Measurements from ENCODE around the gene AGPAT3. TPM values are rescaled to one million over a fixed set of nuclear protein-coding genes. Genes with fewer than 3 reads are reported as not detected.

The AGPAT3 gene
- total RNA-seq, 4 donors from 2014 or later = 31.7 to 35.7 (median 33.0) TPM

GRCh38 chr21:43919283-43919682, 54.3 kb downstream of the AGPAT3 start:
- TF ChIP-seq POLR2A (IDR thresholded peaks at IDR 0.05) (no peak), CTCF (IDR thresholded peaks at IDR 0.05) (no peak)
- H3K36me3 ChIP-seq = peaks cover 0 to 6% (median 0%) of the 10 kb centered on the region in 3 donors
- intact Hi-C loops (cut with DNase I) = no loop called here

DNA sequence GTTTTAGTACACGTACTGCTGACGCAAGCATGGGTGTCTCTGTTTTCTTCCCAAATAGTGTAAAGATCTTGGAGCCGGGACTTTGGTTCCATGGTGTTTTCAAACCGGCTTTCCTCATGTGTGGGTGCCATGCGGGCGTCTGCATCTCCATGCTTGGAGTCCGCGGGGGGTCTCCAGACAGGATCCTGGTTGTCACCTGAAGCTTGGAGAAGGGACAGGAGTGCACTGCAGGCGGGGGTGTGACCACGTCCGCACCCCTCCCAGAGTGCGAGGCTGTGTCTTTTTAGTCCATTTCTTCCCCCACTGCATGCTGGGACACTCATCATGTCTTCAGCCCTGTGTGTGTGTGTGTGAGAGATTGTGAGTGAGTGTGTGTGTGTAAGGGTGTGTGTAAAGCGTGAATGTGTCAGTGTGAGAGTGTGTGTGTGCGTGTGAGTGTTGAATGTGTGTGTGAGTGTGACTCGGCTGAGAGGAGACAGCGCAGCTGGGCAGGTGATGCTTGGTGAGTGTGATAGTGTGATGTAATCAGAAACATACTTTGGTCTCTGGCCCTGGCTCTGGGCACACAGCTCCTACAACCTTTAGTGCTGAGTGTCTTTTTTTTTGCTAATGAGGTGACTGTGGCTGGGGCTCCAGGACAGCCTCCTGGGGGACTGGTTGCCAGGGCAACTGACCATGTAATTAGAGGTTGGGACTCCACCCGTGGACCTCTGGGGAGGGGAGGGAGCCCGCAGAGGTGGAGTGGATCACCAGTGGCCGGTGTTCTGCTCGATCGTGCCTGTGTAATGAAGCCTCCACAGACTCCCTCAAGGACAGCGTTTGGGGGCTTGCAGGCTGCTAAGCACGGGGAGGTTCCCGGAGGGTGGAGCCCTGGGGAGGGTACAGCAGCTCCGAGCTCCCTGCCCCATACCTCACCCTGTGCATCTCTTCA, 55.1 kb downstream of the AGPAT3 start:
- no peak for DNase-seq
- intact Hi-C loops (cut with DNase I) = no loop called here
- Histone ChIP-seq H3K9me3 (no peaks in the 10 kb centered on the region), H3K4me3 (no peak overlapping the region), H3K36me3 (peaks cover 0 to 14% (median 0%) of the 10 kb centered on the region in 3 donors), H3K27me3 (no peaks in the 10 kb centered on the region), H3K4me1 (peaks cover 16 to 74% (median 32%) of the 10 kb centered on the region in 3 donors), H3K27ac (no peak overlapping the region)
- WGBS, 2 donors = 96 to 97% methylated on average over 13 to 14 of the region's 25 CpGs
- TF ChIP-seq POLR2A (IDR thresholded peaks at IDR 0.05) (no peak), CTCF (IDR thresholded peaks at IDR 0.05) (no peak)

More at GRCh38 chr21:43919283-43919682, 54.3 kb downstream of the AGPAT3 start:
- Histone ChIP-seq H3K4me3 (no peak overlapping the region), H3K4me1 (peaks cover 7 to 66% (median 23%) of the 10 kb centered on the region in 3 donors), H3K27ac (no peak overlapping the region), H3K27me3 (no peaks in the 10 kb centered on the region), H3K9me3 (no peaks in the 10 kb centered on the region)
- WGBS, 2 donors = 96 to 100% methylated on average over 7 of the region's 7 CpGs
- DNase-seq = no peak

- Histone ChIP-seq H3K27ac (no peak overlapping the region), H3K9me3 (no peaks in the 10 kb centered on the region), H3K4me3 (no peak overlapping the region), H3K4me1 (peaks cover 21 to 76% (median 37%) of the 10 kb centered on the region in 3 donors), H3K36me3 (peaks cover 0 to 26% (median 0%) of the 10 kb centered on the region in 3 donors), H3K27me3 (no peaks in the 10 kb centered on the region)
- TF ChIP-seq CTCF (IDR thresholded peaks at IDR 0.05) = no peak
- TF ChIP-seq POLR2A (IDR thresholded peaks at IDR 0.05) = no peak
- WGBS, 2 donors = 78 to 90% methylated on average over 10 of the region's 10 CpGs
- no peak for DNase-seq
- intact Hi-C loops (cut with DNase I) = no loop called here
Observed at GRCh38 chr21:43921571-43921978, 56.6 kb downstream of the AGPAT3 start.

DNA sequence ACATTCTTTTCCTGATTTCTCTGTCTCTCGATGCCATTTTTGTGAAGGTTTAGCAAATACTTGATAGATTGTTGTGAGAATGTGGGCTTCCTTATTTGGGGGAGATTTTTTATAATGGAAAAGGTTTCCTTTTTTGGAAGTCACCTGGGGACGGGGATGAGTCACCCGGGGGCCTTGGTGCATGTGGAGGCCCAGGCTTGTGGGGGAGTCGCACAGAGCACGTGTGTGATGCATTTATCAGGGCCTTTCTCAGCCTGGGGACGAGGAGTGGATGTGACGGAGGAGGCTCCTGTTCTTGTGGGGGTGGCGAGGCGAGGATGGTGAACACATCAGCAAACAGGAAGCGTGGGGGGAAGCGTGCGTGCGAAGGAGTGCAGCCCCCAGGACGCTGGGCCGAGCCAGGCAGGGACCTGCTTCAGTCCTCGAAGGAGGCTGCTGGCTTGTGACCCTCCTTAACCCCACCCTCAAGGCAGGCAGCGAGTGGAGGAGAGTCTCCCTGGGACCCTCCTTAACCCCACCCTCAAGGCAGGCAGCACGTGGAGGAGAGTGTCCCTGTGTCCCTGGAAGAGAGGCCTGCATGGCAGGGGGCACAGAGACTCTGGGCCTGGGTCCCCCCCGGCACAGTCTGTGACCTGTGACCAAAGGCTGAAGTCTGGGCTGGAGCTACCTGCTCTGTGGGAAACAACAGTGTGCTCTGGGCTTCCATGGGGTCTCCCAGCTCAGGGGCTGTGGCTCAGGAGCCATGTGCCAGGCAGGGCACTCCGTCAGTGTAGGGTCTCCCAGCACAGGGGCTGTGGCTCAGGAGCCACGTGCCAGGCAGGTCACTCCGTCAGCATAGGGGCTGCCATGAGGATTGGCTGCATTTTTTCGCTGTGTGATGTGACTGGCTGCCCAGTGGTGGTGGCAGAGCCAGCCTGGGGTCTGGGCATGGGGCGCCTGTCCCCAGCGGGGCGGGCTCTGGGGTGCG, 57.2 kb downstream of the AGPAT3 start:
- 64 to 77% methylated on average over 20 to 22 of the region's 27 CpGs for WGBS, 2 donors
- Histone ChIP-seq H3K27ac (no peak overlapping the region), H3K36me3 (peaks cover 0 to 26% (median 0%) of the 10 kb centered on the region in 3 donors), H3K9me3 (no peaks in the 10 kb centered on the region), H3K4me3 (no peak overlapping the region), H3K4me1 (peaks cover 21 to 73% (median 38%) of the 10 kb centered on the region in 3 donors), H3K27me3 (no peaks in the 10 kb centered on the region)
- TF ChIP-seq POLR2A (IDR thresholded peaks at IDR 0.05) = no peak
- no peak for TF ChIP-seq CTCF (IDR thresholded peaks at IDR 0.05)
- no peak for DNase-seq
- intact Hi-C loops (cut with DNase I) = no loop called here

Data from esophagus squamous epithelium (tissue), 5 donors.